OCI-LY3 (cell line): ENCODE data around the gene RTN4RL2.
A peak's percentile ranks its signal among the peaks of the same experiment; 100 is the strongest.

Source experiments
- H2AFZ ChIP-seq: fragments of 200-600, 300-600 bp; shearing (Covaris generic); 2 replicates; pipeline ENCODE4 v1.6.0; 2014; ENCODE audit warnings: antibody characterized with exemption, low read depth, low read length
- H3K27ac ChIP-seq: fragments of 200-600, 300-600 bp; sonication (generic); 2 replicates; pipeline ENCODE4 v1.5.1; 2014; ENCODE audit warnings: mild to moderate bottlenecking, low read length, moderate library complexity, mixed read lengths
- H3K27me3 ChIP-seq: fragments of 200-600, 300-600 bp; sonication (generic); 2 replicates; pipeline ENCODE4 v1.6.1; 2014; ENCODE audit warnings: low read depth, low read length, mixed read lengths
- H3K36me3 ChIP-seq: fragments of 200-600, 300-600 bp; sonication (generic); replicated peaks from 2 replicates; pipeline ENCODE3; 2014; ENCODE audit warnings: low read depth, low read length, mixed read lengths
- H3K4me1 ChIP-seq: fragments of 300-600, 200-600 bp; sonication (generic); 2 replicates; pipeline ENCODE4 v1.6.1; 2014; ENCODE audit warnings: low read length, mixed read lengths
- H3K4me2 ChIP-seq: fragments of 200-600, 300-600 bp; sonication (generic); 2 replicates; pipeline ENCODE4 v1.6.1; 2014; ENCODE audit warnings: low read length, mixed read lengths
- H3K4me3 ChIP-seq: fragments of 300-600, 200-600 bp; sonication (generic); 2 replicates; pipeline ENCODE4 v1.5.1; 2014; ENCODE audit warnings: antibody characterized with exemption, mild to moderate bottlenecking, low read length, moderate library complexity
- H3K79me2 ChIP-seq: fragments of 300-600, 200-600 bp; shearing (Covaris generic); 2 replicates; pipeline ENCODE4 v1.6.1; 2014; ENCODE audit warnings: mild to moderate bottlenecking, low read length, mixed read lengths
- H3K9ac ChIP-seq: fragments of 300-600, 200-600 bp; shearing (Covaris generic); 2 replicates; pipeline ENCODE4 v1.6.0; 2014; ENCODE audit warnings: mild to moderate bottlenecking, low read length, moderate library complexity
- H3K9me3 ChIP-seq: fragments of 200-600, 300-600 bp; shearing (Covaris generic); 2 replicates; pipeline ENCODE4 v1.6.1; 2014; ENCODE audit warnings: low read length, mixed read lengths; ENCODE audit not compliant: insufficient read depth
- H4K20me1 ChIP-seq: fragments of 200-600, 300-600 bp; sonication (generic); 2 replicates; pipeline ENCODE4 v1.6.1; 2016; ENCODE audit warnings: low read length, mixed read lengths; ENCODE audit not compliant: insufficient read depth
- CTCF ChIP-seq: fragments of 200-600, 300-600 bp; sonication (generic); IDR thresholded peaks from 2 replicates; pipeline ENCODE4 v1.5.1; 2014; ENCODE audit warnings: antibody characterized with exemption, low read length, low read depth
- EZH2phosphoT487 ChIP-seq: fragments of 200-600 bp; shearing (Covaris generic); IDR thresholded peaks from 2 replicates; pipeline ENCODE4 v1.6.1; 2018; ENCODE audit warnings: antibody characterized with exemption, mixed run types, low read depth

The RTN4RL2 gene

GRCh38 chr11:57421805-57422204, 38.5 kb upstream of the RTN4RL2 start:
- Histone ChIP-seq H3K9me3 (no peaks in the 10 kb centered on the region), H3K4me1 (peaks cover 92% of the 10 kb centered on the region), H3K36me3 (peaks cover 90% of the 10 kb centered on the region), H3K9ac (no peak overlapping the region), H4K20me1 (peaks cover 73% of the 10 kb centered on the region), H3K79me2 (peaks cover 97% of the 10 kb centered on the region), H3K27me3 (no peaks in the 10 kb centered on the region), H2AFZ (no peak overlapping the region), H3K4me2 (peak overlapping the region; percentile 92), H3K4me3 (0 out of 2 replicates have a peak overlapping the region, but pooled peaks have one; percentile 1), H3K27ac (peak overlapping the region; percentile 94)
- TF ChIP-seq EZH2phosphoT487: no peak
- no peak for TF ChIP-seq CTCF

DNA sequence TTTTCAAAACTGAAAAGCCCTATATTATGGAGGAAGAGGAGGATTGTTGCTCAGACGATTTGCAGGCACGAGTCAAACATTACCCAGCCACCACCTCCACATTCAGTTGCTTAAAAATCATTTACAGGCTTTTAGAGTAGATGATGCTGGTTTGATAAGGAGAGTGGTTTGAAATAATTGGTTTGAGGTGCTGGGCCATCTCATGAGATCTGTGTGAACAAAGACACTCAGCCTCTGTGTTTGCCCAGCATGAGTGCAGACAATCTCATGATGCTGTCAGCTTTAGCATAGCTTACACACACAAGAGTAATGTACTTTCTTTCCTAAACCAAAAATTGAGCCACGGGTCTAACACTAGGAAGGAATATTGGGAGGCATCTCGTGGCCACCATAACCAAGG, 37.7 kb upstream of the RTN4RL2 start:
- Histone ChIP-seq H3K36me3 (peaks cover 82% of the 10 kb centered on the region), H4K20me1 (peaks cover 64% of the 10 kb centered on the region), H3K27ac (peak overlapping the region; percentile 94), H2AFZ (no peak overlapping the region), H3K79me2 (peaks cover 89% of the 10 kb centered on the region), H3K9me3 (no peaks in the 10 kb centered on the region), H3K27me3 (no peaks in the 10 kb centered on the region), H3K4me3 (peak overlapping the region; percentile 85), H3K4me1 (peaks cover 90% of the 10 kb centered on the region), H3K4me2 (peak overlapping the region; percentile 92), H3K9ac (peak overlapping the region; percentile 34)
- TF ChIP-seq EZH2phosphoT487 (no peak), CTCF (no peak)

GRCh38 chr11:57424137-57424791, 36.1 kb upstream of the RTN4RL2 start:
- no peaks in the 10 kb centered on the region for H3K9me3 ChIP-seq
- H2AFZ ChIP-seq: no peak overlapping the region
- H3K4me3 ChIP-seq: peak overlapping the region; percentile 85
- H4K20me1 ChIP-seq: peaks cover 48% of the 10 kb centered on the region
- TF ChIP-seq EZH2phosphoT487 (no peak), CTCF (no peak)
- peak overlapping the region; percentile 94 for H3K27ac ChIP-seq
- H3K79me2 ChIP-seq: peaks cover 73% of the 10 kb centered on the region
- no peaks in the 10 kb centered on the region for H3K27me3 ChIP-seq
- peak overlapping the region; percentile 92 for H3K4me2 ChIP-seq
- H3K36me3 ChIP-seq: peaks cover 69% of the 10 kb centered on the region
- H3K4me1 ChIP-seq: peaks cover 78% of the 10 kb centered on the region
- peak overlapping the region; percentile 94 for H3K9ac ChIP-seq

GRCh38 chr11:57424792-57425564, 35.4 kb upstream of the RTN4RL2 start:
- H3K4me1 ChIP-seq: peaks cover 71% of the 10 kb centered on the region
- H3K9ac ChIP-seq: peak overlapping the region; percentile 99
- peak overlapping the region; percentile 99 for H3K4me2 ChIP-seq
- peaks cover 66% of the 10 kb centered on the region for H3K79me2 ChIP-seq
- H2AFZ ChIP-seq: no peak overlapping the region
- H3K27ac ChIP-seq: peak overlapping the region; percentile 94
- H3K4me3 ChIP-seq: peak overlapping the region; percentile 85
- no peak for TF ChIP-seq EZH2phosphoT487
- TF ChIP-seq CTCF: no peak
- H3K9me3 ChIP-seq: no peaks in the 10 kb centered on the region
- H3K36me3 ChIP-seq: peaks cover 62% of the 10 kb centered on the region
- no peaks in the 10 kb centered on the region for H3K27me3 ChIP-seq
- peaks cover 41% of the 10 kb centered on the region for H4K20me1 ChIP-seq
